Regular cardiac myocyte (primary cell): Measurements from ENCODE around the gene ADAM22. TPM values are rescaled to one million over a fixed set of nuclear protein-coding genes. Genes with fewer than 3 reads are reported as not detected.

Experiments
- total RNA-seq: library from RNA; depleted of rRNA; stranded (reverse); fragments of >200 nt; gene quantifications from 2 replicates; pipeline ENCODE4 v1.2.3, GENCODE V29; 2014

The ADAM22 gene, protein sequence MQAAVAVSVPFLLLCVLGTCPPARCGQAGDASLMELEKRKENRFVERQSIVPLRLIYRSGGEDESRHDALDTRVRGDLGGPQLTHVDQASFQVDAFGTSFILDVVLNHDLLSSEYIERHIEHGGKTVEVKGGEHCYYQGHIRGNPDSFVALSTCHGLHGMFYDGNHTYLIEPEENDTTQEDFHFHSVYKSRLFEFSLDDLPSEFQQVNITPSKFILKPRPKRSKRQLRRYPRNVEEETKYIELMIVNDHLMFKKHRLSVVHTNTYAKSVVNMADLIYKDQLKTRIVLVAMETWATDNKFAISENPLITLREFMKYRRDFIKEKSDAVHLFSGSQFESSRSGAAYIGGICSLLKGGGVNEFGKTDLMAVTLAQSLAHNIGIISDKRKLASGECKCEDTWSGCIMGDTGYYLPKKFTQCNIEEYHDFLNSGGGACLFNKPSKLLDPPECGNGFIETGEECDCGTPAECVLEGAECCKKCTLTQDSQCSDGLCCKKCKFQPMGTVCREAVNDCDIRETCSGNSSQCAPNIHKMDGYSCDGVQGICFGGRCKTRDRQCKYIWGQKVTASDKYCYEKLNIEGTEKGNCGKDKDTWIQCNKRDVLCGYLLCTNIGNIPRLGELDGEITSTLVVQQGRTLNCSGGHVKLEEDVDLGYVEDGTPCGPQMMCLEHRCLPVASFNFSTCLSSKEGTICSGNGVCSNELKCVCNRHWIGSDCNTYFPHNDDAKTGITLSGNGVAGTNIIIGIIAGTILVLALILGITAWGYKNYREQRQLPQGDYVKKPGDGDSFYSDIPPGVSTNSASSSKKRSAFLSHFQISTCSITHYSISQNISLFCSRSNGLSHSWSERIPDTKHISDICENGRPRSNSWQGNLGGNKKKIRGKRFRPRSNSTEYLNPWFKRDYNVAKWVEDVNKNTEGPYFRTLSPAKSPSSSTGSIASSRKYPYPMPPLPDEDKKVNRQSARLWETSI
- total RNA-seq = 0.28 and 0.58 TPM in 2 replicates

DNA sequence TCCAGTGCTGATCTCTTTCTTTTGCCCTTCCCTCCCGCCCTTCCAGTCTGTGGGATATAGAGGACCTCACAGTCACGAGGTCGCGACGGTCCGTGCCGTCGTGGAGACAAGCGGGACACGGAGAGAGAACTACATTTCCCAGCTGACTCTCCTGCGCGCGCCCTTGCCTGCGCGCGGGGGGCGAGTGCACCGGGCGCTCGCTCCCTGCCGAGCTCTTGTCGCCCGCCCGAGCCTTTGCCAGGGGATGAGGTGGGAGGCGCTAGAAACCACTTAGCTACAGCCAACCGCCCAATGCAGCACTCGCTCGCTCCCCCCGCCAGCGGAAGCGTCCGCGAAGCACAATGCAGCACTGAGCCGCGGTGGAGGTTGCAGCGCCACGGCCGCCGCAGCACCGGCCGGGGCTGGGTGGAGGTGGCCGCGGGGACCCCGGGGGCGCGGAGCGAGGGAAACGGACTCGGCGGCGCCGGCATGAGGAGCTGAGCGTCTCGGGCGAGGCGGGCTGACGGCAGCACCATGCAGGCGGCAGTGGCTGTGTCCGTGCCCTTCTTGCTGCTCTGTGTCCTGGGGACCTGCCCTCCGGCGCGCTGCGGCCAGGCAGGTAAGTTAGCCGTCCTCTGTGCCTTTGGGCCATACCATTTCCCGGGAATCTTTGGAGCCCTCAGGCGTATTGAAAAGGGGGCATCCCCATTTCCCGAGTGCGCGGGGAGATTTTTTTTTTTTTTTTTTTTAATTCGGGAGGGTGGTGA lies at the start of gene ADAM22:
TSS of gene ADAM22 (plus strand) at position 299 of the 746 bp plus-strand sequence. CDS start at position 514, 215 bp downstream.

GRCh38 chr7:88219781-88220747 lies 286.0 kb downstream of the ADAM22 start, which contains the start of gene SRI:
Gene SRI, minus strand, starts transcription at chr7:88220038. Its CDS starts 12 bp downstream, at chr7:88220026.

Other genes with a start within 250 kb of the ADAM22 start
- gene SLC25A40, start 57.9 kb upstream of the ADAM22 start, total RNA-seq = 3.9 and 5.2 TPM in 2 replicates
- gene DBF4, start 57.8 kb upstream of the ADAM22 start, total RNA-seq = 5.6 and 29.1 TPM in 2 replicates